Caco-2 (cell line): ENCODE measurements around the gene ASTN2. TPM values are rescaled to one million over a fixed set of nuclear protein-coding genes. Genes with fewer than 3 reads are reported as not detected.
"Not testable (repeated sequence)": the region's sequence is repeated elsewhere in the genome, so short reads cannot be mapped to it uniquely, and the experiment has no call there.

ENCODE experiments used
- BruUV-seq: library from RNA; stranded (reverse); fragments of 400-500 nt; replicated peaks from 2 replicates; lab custom pipeline; 2021; lab: Mats Ljungman, UMichigan
- CTCF ChIA-PET: fragments of 300-600 bp; sonication (Branson Sonifier 250); formaldehyde crosslinking; loops from one replicate; lab custom pipeline; 2022; ENCODE audit warnings: antibody characterized with exemption; lab: Charles Lee
- POLR2A ChIA-PET: fragments of 300-600 bp; sonication (Branson Sonifier 250); formaldehyde crosslinking; loops from one replicate; lab custom pipeline; 2022; ENCODE audit warnings: antibody characterized with exemption; lab: Charles Lee
- DNase-seq, 2 experiments: peaks; one replicate each; pipeline versions ENCODE4 v3.0.0 to v3.0.0-alpha.2; 2020 to 2022
- H3K27me3 ChIP-seq: replicated peaks from 2 replicates; pipeline ENCODE4 v1.6.0; 2011; ENCODE audit warnings: low read length; ENCODE audit not compliant: control insufficient read depth, insufficient read depth
- H3K36me3 ChIP-seq: 2 replicates; pipeline ENCODE4 v1.5.1; 2011; ENCODE audit warnings: low read length; ENCODE audit not compliant: control insufficient read depth, insufficient read depth
- H3K4me1 ChIP-seq: fragments of 250-450 bp; sonication (Bioruptor Pico); 2 replicates; pipeline ENCODE4 v1.5.1; 2020; ENCODE audit warnings: mild to moderate bottlenecking
- H3K4me3 ChIP-seq: 2 replicates; pipeline ENCODE4 v1.5.1; 2011; ENCODE audit warnings: low read depth, mild to moderate bottlenecking, control low read depth, low read length
- H3K9me3 ChIP-seq: fragments of 250-450 bp; sonication (Bioruptor Pico); 2 replicates; pipeline ENCODE4 v1.5.1; 2020; ENCODE audit warnings: mild to moderate bottlenecking, moderate library complexity
- H3K27ac Mint-ChIP-seq: one replicate; pipeline ENCODE4 v1.8.0; 2022; ENCODE audit warnings: mixed read lengths; ENCODE audit not compliant: unreplicated experiment
- H3K27me3 Mint-ChIP-seq: one replicate; pipeline ENCODE4 v1.8.0; 2022; ENCODE audit warnings: mixed read lengths; ENCODE audit not compliant: insufficient read depth, unreplicated experiment
- H3K36me3 Mint-ChIP-seq: one replicate; pipeline ENCODE4 v1.8.0; 2022; ENCODE audit warnings: mild to moderate bottlenecking, mixed read lengths; ENCODE audit not compliant: insufficient read depth, unreplicated experiment
- H3K4me1 Mint-ChIP-seq: one replicate; pipeline ENCODE4 v1.8.0; 2022; ENCODE audit warnings: low read depth, mixed read lengths; ENCODE audit not compliant: unreplicated experiment
- H3K4me3 Mint-ChIP-seq: one replicate; pipeline ENCODE4 v1.8.0; 2022; ENCODE audit warnings: mild to moderate bottlenecking, moderate library complexity, mixed read lengths; ENCODE audit not compliant: unreplicated experiment
- H3K9me3 Mint-ChIP-seq: one replicate; pipeline ENCODE4 v1.8.0; 2022; ENCODE audit warnings: mixed read lengths; ENCODE audit not compliant: unreplicated experiment
- CTCF ChIP-seq, 2 experiments: fragments of 200-600 bp in 1 of 2; IDR thresholded peaks; 1 replicate in 1 of 2; 2 replicates in 1 of 2; pipeline versions ENCODE4 v1.5.1 to v1.8.0; 2011 to 2022; ENCODE audit warnings: antibody characterized with exemption in 1 of 2, control low read depth in 1 of 2, inconsistent platforms in 1 of 2, low read depth in 1 of 2, low read length in 1 of 2, mild to moderate bottlenecking in 1 of 2, moderate library complexity in 1 of 2; ENCODE audit not compliant: insufficient read depth in 1 of 2, severe bottlenecking in 1 of 2, unreplicated experiment in 1 of 2
- intact Hi-C: fragments of 100-400 bp; cut with micrococcal nuclease; formaldehyde crosslinking; loops from one replicate; pipeline ENCODE4 v1.10.0; 2022; ENCODE audit not compliant: unreplicated experiment
- total RNA-seq: library from RNA; stranded (reverse); gene quantifications from 2 replicates; pipeline ENCODE4 v1.2.3, GENCODE V29; 2022

The ASTN2 gene
- total RNA-seq, 1 experiment from 2014 or later = 12.7 TPM

- peaks cover 16% of the 10 kb centered on the region for H3K4me1 Mint-ChIP-seq
- no peak for DNase-seq
- H3K36me3 ChIP-seq = no peaks in the 10 kb centered on the region; the same call in 1 of the 2 replicates
- H3K36me3 Mint-ChIP-seq = peaks cover 5% of the 10 kb centered on the region
- ChIA-PET CTCF (no interaction called here), POLR2A (no interaction called here)
- no peaks in the 10 kb centered on the region for H3K27me3 ChIP-seq
- peaks cover 20% of the 10 kb centered on the region for H3K4me1 ChIP-seq
- no peak overlapping the region for H3K4me3 ChIP-seq
- BruUV-seq = no TSS peak
- no peaks in the 10 kb centered on the region for H3K9me3 Mint-ChIP-seq
- H3K9me3 ChIP-seq = no peaks in the 10 kb centered on the region
- intact Hi-C loops = no loop called here
- no peak overlapping the region for H3K4me3 Mint-ChIP-seq
- H3K27ac Mint-ChIP-seq = no peak overlapping the region
- no peaks in the 10 kb centered on the region for H3K27me3 Mint-ChIP-seq
- no peak for TF ChIP-seq CTCF (IDR thresholded peaks at IDR 0.05; ENCODE audit: insufficient read depth in 1 of 2, low read depth in 1 of 2, low read length in 1 of 2, severe bottlenecking in 1 of 2, unreplicated experiment in 1 of 2)
Observed at GRCh38 chr9:116693233-116693731, 721.6 kb downstream of the ASTN2 start.

DNA sequence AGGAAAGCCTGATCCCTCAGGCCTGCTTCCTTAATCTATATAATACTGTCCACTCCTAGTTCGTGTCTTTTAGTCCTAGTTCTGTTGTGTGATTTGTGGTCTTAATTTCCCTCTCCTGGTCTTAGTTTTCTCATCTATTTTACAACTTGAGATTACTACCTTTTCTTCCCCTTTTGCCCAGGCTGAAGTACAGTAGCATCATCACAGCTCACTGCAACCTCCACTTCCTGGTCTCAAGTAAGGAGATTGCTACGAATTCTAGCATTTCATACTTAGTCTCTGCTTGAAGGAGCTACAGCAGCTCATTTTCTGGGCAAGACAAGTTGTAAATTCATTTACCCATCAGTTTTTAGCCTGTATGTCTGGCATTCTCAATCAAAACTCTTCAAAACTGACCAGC, 722.2 kb downstream of the ASTN2 start:
- DNase-seq = no peak
- no peaks in the 10 kb centered on the region for H3K27me3 Mint-ChIP-seq
- TF ChIP-seq CTCF (IDR thresholded peaks at IDR 0.05; ENCODE audit: insufficient read depth in 1 of 2, low read depth in 1 of 2, low read length in 1 of 2, severe bottlenecking in 1 of 2, unreplicated experiment in 1 of 2) = no peak
- Histone ChIP-seq H3K9me3 (no peaks in the 10 kb centered on the region), H3K27me3 (no peaks in the 10 kb centered on the region), H3K4me1 (peaks cover 25% of the 10 kb centered on the region), H3K36me3 (no peaks in the 10 kb centered on the region; the same call in 1 of the 2 replicates), H3K4me3 (no peak overlapping the region)
- no peaks in the 10 kb centered on the region for H3K9me3 Mint-ChIP-seq
- no peaks in the 10 kb centered on the region for H3K36me3 Mint-ChIP-seq
- intact Hi-C loops = no loop called here
- CTCF ChIA-PET = no interaction called here
- no TSS peak for BruUV-seq
- H3K4me1 Mint-ChIP-seq = peaks cover 23% of the 10 kb centered on the region
- no peak overlapping the region for H3K4me3 Mint-ChIP-seq
- no peak overlapping the region for H3K27ac Mint-ChIP-seq
- POLR2A ChIA-PET = no interaction called here

- no peak overlapping the region for H3K4me3 ChIP-seq
- TF ChIP-seq CTCF (IDR thresholded peaks at IDR 0.05; ENCODE audit: insufficient read depth in 1 of 2, low read depth in 1 of 2, low read length in 1 of 2, severe bottlenecking in 1 of 2, unreplicated experiment in 1 of 2) = no peak
- Mint-ChIP-seq H3K4me1 (peaks cover 25% of the 10 kb centered on the region), H3K27me3 (no peaks in the 10 kb centered on the region), H3K9me3 (no peaks in the 10 kb centered on the region), H3K36me3 (peaks cover 7% of the 10 kb centered on the region), H3K4me3 (no peak overlapping the region), H3K27ac (no peak overlapping the region)
- H3K4me1 ChIP-seq = peaks cover 25% of the 10 kb centered on the region
- no peak for DNase-seq
- H3K36me3 ChIP-seq = no peaks in the 10 kb centered on the region; the same call in 1 of the 2 replicates
- H3K9me3 ChIP-seq = no peaks in the 10 kb centered on the region
- CTCF ChIA-PET = no interaction called here
- BruUV-seq = no TSS peak
- H3K27me3 ChIP-seq = no peaks in the 10 kb centered on the region
- POLR2A ChIA-PET = no interaction called here
- intact Hi-C loops = no loop called here
Observed at GRCh38 chr9:116691607-116692006, 723.2 kb downstream of the ASTN2 start.

DNA sequence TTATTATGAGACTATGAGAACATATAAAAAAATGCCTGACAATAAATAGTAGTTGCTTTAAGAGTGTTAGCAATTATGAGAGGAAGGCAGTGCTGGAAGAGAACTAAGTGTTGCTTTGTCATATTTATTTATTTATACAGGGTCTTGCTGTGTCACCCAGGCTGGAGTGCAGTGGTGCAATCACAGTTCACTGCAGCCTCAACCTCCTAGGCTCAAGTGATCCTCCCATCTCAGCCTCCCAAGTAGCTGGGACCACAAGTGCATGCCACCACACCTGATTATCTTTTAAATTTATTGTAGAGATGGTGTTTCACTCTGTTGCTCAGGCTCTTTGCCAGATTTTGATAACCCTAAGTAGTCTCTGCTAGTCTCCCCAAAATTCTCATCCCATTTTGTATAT, 724.1 kb downstream of the ASTN2 start:
- H3K36me3 ChIP-seq, H3K27me3 ChIP-seq, POLR2A ChIA-PET, DNase-seq, intact Hi-C loops, H3K4me3 Mint-ChIP-seq, H3K9me3 ChIP-seq, H3K27ac Mint-ChIP-seq, H3K27me3 Mint-ChIP-seq, H3K9me3 Mint-ChIP-seq, CTCF ChIA-PET, BruUV-seq, H3K36me3 Mint-ChIP-seq, H3K4me3 ChIP-seq: not testable (repeated sequence)
- H3K4me1 ChIP-seq = peaks cover 25% of the 10 kb centered on the region
- peaks cover 25% of the 10 kb centered on the region for H3K4me1 Mint-ChIP-seq
